HG02763 (cell line): ENCODE measurements around the gene MAMDC2.

Experiments used
- ATAC-seq: cut with Tn5 transposase; IDR thresholded peaks from one replicate; pipeline ENCODE4 v1.9.1; 2021; ENCODE audit warnings: mild to moderate bottlenecking, moderate library complexity; ENCODE audit not compliant: unreplicated experiment

The MAMDC2 gene, protein sequence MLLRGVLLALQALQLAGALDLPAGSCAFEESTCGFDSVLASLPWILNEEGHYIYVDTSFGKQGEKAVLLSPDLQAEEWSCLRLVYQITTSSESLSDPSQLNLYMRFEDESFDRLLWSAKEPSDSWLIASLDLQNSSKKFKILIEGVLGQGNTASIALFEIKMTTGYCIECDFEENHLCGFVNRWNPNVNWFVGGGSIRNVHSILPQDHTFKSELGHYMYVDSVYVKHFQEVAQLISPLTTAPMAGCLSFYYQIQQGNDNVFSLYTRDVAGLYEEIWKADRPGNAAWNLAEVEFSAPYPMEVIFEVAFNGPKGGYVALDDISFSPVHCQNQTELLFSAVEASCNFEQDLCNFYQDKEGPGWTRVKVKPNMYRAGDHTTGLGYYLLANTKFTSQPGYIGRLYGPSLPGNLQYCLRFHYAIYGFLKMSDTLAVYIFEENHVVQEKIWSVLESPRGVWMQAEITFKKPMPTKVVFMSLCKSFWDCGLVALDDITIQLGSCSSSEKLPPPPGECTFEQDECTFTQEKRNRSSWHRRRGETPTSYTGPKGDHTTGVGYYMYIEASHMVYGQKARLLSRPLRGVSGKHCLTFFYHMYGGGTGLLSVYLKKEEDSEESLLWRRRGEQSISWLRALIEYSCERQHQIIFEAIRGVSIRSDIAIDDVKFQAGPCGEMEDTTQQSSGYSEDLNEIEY

DNA sequence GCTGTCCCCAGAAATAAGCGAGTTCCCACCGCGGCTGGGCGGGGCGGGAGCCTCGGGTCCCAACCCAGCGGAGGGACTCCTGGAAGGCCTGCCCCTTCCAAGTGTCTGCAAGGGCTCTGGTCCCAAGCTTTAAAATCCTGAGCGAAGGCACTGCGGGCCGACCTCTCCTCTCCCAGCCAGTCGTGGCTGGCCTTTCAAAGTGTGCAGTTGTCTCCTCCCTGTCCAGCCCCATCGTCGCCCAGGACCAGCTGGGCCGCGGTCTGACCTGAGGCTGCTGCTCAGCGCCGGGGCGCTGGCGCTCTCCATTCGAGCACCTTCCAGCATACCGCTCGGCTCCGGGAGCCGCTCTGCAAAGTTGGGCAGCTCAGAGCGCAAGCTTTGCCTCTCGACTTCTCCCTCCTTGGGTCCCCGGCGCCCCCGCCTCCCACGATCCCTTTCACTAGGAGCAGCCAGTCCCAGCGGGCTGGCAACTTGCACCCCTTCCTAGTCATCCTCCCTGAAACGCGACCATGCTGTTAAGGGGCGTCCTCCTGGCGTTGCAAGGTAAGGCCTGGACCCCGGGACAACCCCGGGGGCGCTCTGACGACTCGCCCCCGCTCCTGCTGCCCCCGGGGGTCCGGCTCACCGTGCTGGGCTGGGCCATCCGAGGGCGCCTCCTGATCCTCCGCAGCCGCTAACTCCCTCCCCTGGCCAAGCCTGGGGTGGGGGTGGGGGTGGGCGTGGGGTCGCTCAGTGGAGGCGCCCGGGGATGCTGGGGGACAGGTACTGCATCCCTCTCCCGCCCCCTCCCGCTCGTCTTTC lies at the start of gene MAMDC2:
Gene MAMDC2 (plus strand): TSS at position 160 of the 801 bp plus-strand sequence. CDS start 350 bp downstream, at position 510.
- ATAC-seq: no peak

GRCh38 chr9:69995846-69996245 lies 47.8 kb upstream of the MAMDC2 start:
- no peak for ATAC-seq

DNA sequence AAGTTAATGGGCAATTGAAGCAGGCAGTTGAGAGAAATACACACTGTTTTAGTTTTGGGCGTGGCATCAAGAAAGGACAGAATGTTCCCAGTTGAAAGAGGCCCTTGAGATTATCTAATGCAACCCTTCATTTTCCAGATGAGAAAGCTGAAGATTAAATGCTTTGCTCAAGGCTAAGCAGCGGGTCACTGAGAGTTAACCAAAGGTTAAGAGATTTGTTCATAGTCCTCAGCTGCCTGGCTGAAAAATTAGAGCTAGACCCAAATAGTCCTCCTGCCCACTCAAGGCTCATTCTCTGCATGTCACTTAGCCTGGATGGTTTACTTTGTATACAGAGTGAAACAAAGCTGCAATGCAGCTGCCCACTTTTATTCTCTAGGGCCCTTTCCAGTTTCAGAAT lies 46.7 kb upstream of the MAMDC2 start:
- no peak for ATAC-seq

DNA sequence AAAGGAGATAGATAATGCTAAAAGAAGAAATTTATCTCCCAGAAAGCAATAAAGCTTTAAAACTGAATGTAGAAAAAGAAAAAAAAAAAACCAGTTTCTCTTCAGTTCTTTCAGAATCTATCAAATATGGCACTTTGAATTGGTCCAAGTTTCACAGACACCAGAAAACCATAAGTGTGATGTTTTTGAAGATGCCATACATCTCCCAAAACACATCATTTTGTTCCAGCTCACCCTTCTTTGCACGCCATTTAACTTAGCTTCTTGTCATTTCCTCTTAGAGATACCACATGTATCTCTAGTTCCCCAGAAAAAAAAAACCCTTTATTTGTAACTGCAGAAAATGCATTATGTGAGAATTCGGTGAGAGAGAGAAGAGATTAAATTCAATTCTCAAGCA lies 46.1 kb upstream of the MAMDC2 start:
- no peak for ATAC-seq

GRCh38 chr9:69999315-69999714 lies 44.3 kb upstream of the MAMDC2 start:
- no peak for ATAC-seq

GRCh38 chr9:70000469-70000868 lies 43.2 kb upstream of the MAMDC2 start:
- ATAC-seq: no peak

DNA sequence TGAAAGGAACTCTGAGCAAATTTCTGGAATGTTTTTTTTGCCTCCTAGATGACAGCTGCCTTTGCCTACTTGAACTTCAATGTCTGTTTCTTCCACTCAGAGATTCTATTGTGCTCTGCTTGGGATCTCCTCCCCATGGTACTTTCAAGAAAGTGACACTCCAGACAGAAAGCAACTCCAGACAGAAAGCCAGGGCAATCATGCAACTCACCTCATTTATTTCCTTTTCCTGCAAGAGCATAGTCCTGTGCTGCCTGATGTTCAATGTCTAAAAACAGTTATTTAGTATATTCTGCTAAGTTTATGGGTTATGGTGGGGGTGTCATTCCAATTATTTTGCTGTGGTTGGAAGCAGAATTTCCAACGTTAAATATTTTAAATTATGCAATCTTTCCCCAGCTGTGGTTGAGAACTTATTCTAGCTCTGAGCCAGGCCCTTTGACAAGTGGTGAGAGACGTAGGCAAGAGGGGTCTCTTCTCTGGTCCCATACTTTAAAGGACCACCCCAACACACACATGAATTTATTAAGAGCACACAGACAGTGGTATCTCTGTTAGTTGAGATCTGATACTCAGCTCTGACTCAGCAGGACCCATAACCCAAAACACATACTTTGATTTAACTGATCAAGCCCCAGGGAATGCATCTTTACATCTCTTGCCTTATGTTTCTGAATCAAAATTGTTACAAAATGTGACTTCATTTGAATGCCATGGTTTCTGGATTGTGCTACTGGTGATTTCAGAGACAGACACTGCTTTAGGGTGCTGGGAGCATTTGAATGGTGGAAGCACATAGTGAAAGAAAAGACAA lies 39.5 kb upstream of the MAMDC2 start:
- ATAC-seq: no peak

- no peak for ATAC-seq
Observed at GRCh38 chr9:70006306-70006705, 37.3 kb upstream of the MAMDC2 start.

DNA sequence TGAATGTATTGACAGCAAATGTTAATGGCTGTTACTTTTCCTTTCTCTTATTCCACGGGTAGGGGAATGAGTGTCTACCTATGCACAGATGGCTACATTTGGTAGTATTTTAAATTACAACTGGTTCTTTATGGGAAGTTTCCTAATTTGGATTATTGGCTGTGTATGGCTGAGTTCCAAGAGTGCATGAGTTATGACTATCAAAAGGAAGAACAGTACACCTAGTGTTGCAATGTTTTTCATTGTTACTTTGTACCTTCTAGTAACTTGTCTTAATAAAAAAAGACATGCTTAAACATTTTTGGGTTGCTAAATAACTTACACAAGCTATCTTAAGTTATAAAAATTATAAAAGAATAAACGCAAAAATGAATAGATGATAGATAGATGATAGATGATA lies 35.8 kb upstream of the MAMDC2 start:
- ATAC-seq: no peak

DNA sequence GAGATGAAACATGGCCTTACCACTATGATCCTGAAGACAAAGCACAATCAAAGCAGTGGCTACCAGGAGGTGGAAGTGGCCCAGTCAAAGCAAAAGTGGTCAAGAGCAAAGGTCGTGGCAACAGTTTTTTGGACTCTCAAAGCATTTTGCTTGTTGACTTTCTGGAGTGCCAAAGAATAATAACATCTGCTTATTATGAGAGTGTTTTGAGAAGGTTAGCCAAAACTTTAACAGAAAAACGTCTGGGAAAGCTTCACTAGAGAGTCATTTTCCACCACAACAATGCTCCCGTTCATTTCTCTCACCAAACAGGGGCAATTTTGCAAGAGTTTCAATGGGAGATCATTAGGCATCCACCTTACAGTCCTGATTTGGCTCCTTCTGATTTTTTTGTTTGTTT lies 33.6 kb upstream of the MAMDC2 start:
- no peak for ATAC-seq

GRCh38 chr9:70011366-70011765 lies 32.3 kb upstream of the MAMDC2 start:
- no peak for ATAC-seq

- no peak for ATAC-seq
Observed at GRCh38 chr9:70012569-70012968, 31.1 kb upstream of the MAMDC2 start.

DNA sequence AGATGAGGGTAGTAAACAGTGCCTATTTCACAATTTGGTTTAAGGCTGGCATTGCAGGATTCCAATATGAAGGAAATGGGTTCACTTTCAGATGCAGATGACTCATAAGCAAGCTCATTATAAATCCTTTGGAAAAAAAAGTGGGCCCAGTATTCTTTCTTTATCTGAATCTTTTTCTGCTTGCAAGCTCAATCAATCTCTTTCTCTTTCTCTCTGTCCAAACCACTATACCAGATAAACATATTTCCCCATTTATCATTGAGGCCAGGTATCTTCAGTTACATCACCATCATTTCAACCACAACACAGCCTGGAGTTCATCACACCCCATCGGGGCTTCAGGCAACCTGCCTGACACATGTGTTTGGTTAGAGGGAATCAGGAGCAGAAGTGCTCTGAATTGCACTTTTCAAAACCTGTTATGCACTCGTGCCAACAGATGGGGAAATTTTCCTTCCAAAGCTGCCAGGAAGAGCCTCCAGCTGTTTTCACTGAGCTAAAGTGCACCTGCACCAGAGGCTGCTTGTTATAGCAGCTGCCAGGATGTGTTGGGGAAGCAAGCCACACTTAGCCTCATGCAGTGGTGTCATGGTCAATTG lies 30.0 kb upstream of the MAMDC2 start:
- no peak for ATAC-seq

DNA sequence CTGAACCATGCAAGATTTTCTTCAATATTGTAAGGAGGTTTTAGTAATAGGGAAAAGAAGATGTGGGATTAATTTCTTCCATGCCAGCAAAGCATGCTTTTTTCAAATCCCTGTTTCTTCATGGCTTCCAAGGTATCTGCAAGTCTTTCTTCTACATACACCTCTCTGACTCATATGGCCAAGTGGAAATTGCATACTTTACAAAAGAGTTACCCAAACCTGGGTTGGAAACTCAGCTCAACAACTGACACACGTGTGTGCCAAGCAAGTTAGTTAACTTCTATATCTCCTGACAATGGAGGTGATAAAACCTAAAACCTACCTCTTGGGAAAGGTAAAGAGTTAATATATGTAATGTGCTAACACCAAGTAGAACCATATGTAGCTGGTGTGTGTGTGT lies 28.5 kb upstream of the MAMDC2 start:
- no peak for ATAC-seq

- ATAC-seq: no peak
Observed at GRCh38 chr9:70020217-70020616, 23.4 kb upstream of the MAMDC2 start.

DNA sequence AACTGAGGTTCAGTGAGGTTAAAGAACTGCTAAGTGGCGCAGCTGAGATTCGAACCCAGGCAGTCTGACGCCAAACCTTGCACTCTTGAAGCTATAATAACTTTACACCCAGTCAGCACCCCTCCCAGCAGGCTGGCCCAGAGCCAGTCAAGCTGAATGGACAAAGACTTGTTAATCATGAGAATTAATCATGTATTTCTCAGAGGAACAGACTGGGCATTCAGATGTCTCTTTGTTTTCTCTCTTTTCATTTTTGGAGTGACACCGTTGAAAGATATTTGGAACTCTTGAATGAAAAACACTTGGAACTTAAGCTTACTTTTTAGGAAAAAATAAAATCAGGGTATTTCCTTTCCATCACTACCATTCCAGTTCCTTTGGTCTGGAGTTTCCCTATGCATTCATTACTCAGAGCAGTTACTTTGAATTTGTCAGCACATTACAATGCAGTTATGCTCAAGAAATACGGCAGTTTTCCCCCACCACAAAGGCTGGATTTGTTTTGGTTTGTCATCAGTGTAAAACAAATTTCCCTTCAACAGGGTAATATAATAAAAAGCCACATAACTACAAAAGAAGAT lies 22.6 kb upstream of the MAMDC2 start:
- no peak for ATAC-seq

DNA sequence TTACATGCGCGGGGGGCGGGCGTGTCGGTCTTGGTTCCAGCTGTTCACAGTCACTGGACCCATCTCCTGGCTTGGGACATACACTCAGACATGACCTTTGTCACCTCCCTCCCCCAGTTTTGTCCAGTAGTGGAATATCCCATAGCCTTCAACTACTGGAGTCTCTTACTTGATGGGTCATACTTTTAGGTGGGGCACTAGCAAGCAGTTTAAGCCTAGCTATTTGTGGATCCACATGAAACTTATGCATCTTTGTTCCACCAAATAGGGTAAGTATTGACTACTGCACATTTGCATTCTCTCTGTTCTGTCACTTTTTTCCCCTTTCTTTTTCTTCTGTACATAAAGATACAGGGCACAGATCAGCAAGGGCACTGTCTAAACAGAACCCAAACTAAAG lies 15.4 kb upstream of the MAMDC2 start:
- ATAC-seq: no peak

GRCh38 chr9:70030156-70030555 lies 13.5 kb upstream of the MAMDC2 start:
- ATAC-seq: no peak

DNA sequence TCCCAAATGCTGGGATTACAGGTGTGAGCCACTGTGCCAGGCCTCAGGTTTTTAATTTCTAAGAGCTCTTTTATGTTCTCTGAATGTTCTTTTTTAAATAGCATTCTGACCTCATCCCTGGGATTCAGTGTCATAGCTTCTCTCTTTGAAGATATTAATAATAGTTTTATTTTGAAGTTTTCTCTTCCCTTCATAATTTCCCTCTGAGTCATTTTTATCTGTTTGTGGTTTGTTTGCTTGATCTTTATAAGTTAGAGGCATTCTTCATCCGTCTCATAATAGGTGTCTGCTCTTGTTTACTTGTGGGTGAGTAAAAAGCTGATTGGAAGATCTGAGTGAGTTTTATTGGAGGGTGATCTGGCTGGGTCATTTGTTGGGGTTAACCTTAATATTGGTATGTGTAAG lies 12.5 kb upstream of the MAMDC2 start:
- no peak for ATAC-seq

DNA sequence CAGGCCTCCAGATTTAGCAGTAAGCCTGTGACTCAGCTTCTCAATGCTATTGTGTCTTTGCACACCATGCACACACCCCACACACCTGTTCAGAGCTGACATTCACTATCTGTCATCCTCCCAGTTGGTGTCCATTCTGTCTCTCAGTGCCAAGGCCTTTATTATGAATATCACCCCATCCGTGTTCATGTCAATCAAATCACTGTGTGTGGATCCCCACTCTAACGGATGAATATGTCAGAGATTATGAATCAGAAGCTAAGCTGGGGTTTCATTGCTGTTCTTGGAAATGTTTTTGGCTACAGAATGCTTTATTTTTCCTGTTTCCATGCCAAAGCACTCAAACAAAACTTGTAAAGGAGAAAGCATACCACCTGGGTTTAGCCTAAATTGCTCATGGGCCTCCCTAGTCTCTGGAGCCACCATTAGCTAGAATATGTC lies 9.4 kb upstream of the MAMDC2 start:
- ATAC-seq: no peak
